Pancreas (tissue), 10 donors: ENCODE data around the gene ROR1. TPM values are rescaled to one million over a fixed set of nuclear protein-coding genes. Genes with fewer than 3 reads are reported as not detected.
A peak's percentile ranks its signal among the peaks of the same experiment; 100 is the strongest.

Source experiments
- ATAC-seq, 4 donors: fragments of 200-7000 bp; cut with Tn5 transposase; one replicate each; pipeline versions ENCODE4 v1.8.0 to v1.9.1; 2020; ENCODE audit warnings: mild to moderate bottlenecking in 4 of 4, moderate library complexity in 4 of 4
- DNase-seq, 6 donors: peaks; one replicate each; pipeline ENCODE4 v3.0.0-alpha.2; 2020
- FAIRE-seq: peaks from 2 replicates; lab custom pipeline; 2012; peaks lifted over from hg19 to GRCh38; lab: Jason Lieb, UNC
- H3K27ac ChIP-seq, 4 donors: fragments of 200-600 bp; sonication (generic); 1 replicate in 3 of 4; 2 replicates in 1 of 4; pipeline versions ENCODE4 v1.5.0 to v1.8.0; 2020
- H3K27me3 ChIP-seq, 4 donors: fragments of 200-600 bp; one replicate each; pipeline ENCODE4 v1.8.0; 2021
- H3K36me3 ChIP-seq, 3 donors: fragments of 200-600 bp; sonication (generic) in 1 of 3; one replicate each; pipeline versions ENCODE4 v1.5.0 to v1.8.0; 2020 to 2021
- H3K4me1 ChIP-seq, 3 donors: fragments of 200-600 bp; one replicate each; pipeline ENCODE4 v1.8.0; 2021
- H3K4me3 ChIP-seq, 4 donors: fragments of 200-600 bp; sonication (generic) in 2 of 4; one replicate each; pipeline versions ENCODE4 v1.5.0 to v1.8.0; 2020 to 2021
- H3K9me3 ChIP-seq, 4 donors: fragments of 200-600 bp; one replicate each; pipeline ENCODE4 v1.8.0; 2021
- CTCF ChIP-seq, 4 donors: fragments of 200-600 bp; sonication (generic) in 3 of 4; IDR thresholded peaks; one replicate each; pipeline versions ENCODE4 v1.5.0 to v1.8.0; 2021; ENCODE audit warnings: antibody characterized with exemption in 4 of 4
- WGBS, 2 donors: extraction: QIAGEN DNeasy Blood & Tissue Kit; methylation state at CpG; one replicate each; pipeline ENCODE4 v1.1.7; 2013; 5-methylcytosine and 5-hydroxymethylcytosine counted together
- intact Hi-C, 3 donors: fragments of 100-400 bp; cut with DNase I; formaldehyde crosslinking; loops; one replicate each; pipeline versions ENCODE4 v1.11.1 to v1.14.2; 2022
- polyA plus RNA-seq, 2 donors: library from polyadenylated mRNA; stranded (reverse); fragments of 200-250 nt; gene quantifications; one replicate each; pipeline ENCODE4 v1.2.3, GENCODE V29; 2013
- total RNA-seq, 6 donors: library from RNA; stranded (reverse); fragmentation: NEBNext Ultra II Directional in 4 of 6; extraction: Animal tissue kit (Norgen Biotek cat#: 25700) in 4 of 6; gene quantifications; one replicate each; pipeline versions ENCODE4 v1.2.1 to v1.2.4, GENCODE V29; 2021 to 2023
- donor health status: healthy with polysubstance abuse.
- donor health status: DM: no; HTN: no; CAD: no; lungs with moderate emphysema.
- donor health status: DM: no; HTN: no; CAD: no.
- donor health status: control.
- donor health status: control.
- donor health status: Bipolar disorder and iron deficiency.
- donor health status: DM: yes; HTN: yes; CAD: no.
- donor health status: DM: no; HTN: no; CAD: no.
- donor health status: DM: no; HTN: no; CAD: no.
- donor health status: DM: yes; HTN: yes; CAD: no.

Gene ROR1
- total and polyA plus RNA-seq, 8 donors, result 1.3 to 18.5 (median 7.3) TPM

- no peaks in the 10 kb centered on the region for H3K27me3 ChIP-seq
- H3K4me3 ChIP-seq, result no peak overlapping the region
- 52 to 74% methylated on average over 1 of the region's 1 CpG for WGBS, 2 donors
- no peak for FAIRE-seq
- ATAC-seq, result peak in 2 of 4 donors; percentile 39 to 47
- H3K4me1 ChIP-seq, result peaks cover 0 to 15% (median 4%) of the 10 kb centered on the region in 3 donors
- no peak for TF ChIP-seq CTCF (IDR thresholded peaks at IDR 0.05)
- no peak for DNase-seq
- H3K36me3 ChIP-seq, result no peaks in the 10 kb centered on the region
- H3K27ac ChIP-seq, result no peak overlapping the region
- intact Hi-C loops, result no loop called here
- no peaks in the 10 kb centered on the region for H3K9me3 ChIP-seq
Measured at GRCh38 chr1:63799307-63799706, 25.5 kb downstream of the ROR1 start.

GRCh38 chr1:63799820-63800219 is 26.0 kb downstream of the ROR1 start:
- intact Hi-C loops, result no loop called here
- Histone ChIP-seq H3K9me3 (no peaks in the 10 kb centered on the region), H3K4me1 (peaks cover 0 to 15% (median 4%) of the 10 kb centered on the region in 3 donors), H3K27me3 (no peaks in the 10 kb centered on the region), H3K36me3 (no peaks in the 10 kb centered on the region), H3K4me3 (no peak overlapping the region), H3K27ac (no peak overlapping the region)
- FAIRE-seq, result no peak
- TF ChIP-seq CTCF (IDR thresholded peaks at IDR 0.05), result no peak
- WGBS, 2 donors, result 49 to 50% methylated on average over 3 of the region's 3 CpGs
- DNase-seq, result no peak
- ATAC-seq, result no peak

GRCh38 chr1:63802109-63802508 is 28.3 kb downstream of the ROR1 start:
- DNase-seq (no peak), ATAC-seq (no peak), FAIRE-seq (no peak)
- Histone ChIP-seq H3K9me3 (no peaks in the 10 kb centered on the region), H3K4me3 (no peak overlapping the region), H3K27me3 (no peaks in the 10 kb centered on the region), H3K27ac (no peak overlapping the region), H3K4me1 (peaks cover 0 to 6% (median 4%) of the 10 kb centered on the region in 3 donors), H3K36me3 (no peaks in the 10 kb centered on the region)
- TF ChIP-seq CTCF (IDR thresholded peaks at IDR 0.05), result no peak
- intact Hi-C loops, result no loop called here
- WGBS, 2 donors, result 82 to 91% methylated on average over 3 of the region's 3 CpGs

GRCh38 chr1:63804829-63805484 is 31.1 kb downstream of the ROR1 start:
- FAIRE-seq, result no peak
- DNase-seq, result no peak
- no peak overlapping the region for H3K4me3 ChIP-seq
- H3K27ac ChIP-seq, result no peak overlapping the region
- no peaks in the 10 kb centered on the region for H3K27me3 ChIP-seq
- ATAC-seq, result no peak
- TF ChIP-seq CTCF (IDR thresholded peaks at IDR 0.05), result no peak
- intact Hi-C loops, result no loop called here
- H3K36me3 ChIP-seq, result no peaks in the 10 kb centered on the region
- H3K9me3 ChIP-seq, result no peaks in the 10 kb centered on the region
- no peaks in the 10 kb centered on the region for H3K4me1 ChIP-seq
- WGBS, 2 donors, result 44 to 70% methylated on average over 5 of the region's 5 CpGs

GRCh38 chr1:63807046-63807445 is 33.2 kb downstream of the ROR1 start:
- no peak for FAIRE-seq
- no peak overlapping the region for H3K4me3 ChIP-seq
- WGBS, 2 donors, result 79 to 86% methylated on average over 1 of the region's 1 CpG
- H3K4me1 ChIP-seq, result no peaks in the 10 kb centered on the region
- no peaks in the 10 kb centered on the region for H3K27me3 ChIP-seq
- DNase-seq, result no peak
- H3K36me3 ChIP-seq, result no peaks in the 10 kb centered on the region
- peak in 2 of 4 donors; percentile 40 to 72 for ATAC-seq
- intact Hi-C loops, result no loop called here
- H3K9me3 ChIP-seq, result no peaks in the 10 kb centered on the region
- no peak overlapping the region for H3K27ac ChIP-seq
- TF ChIP-seq CTCF (IDR thresholded peaks at IDR 0.05), result no peak
